Measurements from ENCODE around the gene WDR45B. TPM values are rescaled to one million over a fixed set of nuclear protein-coding genes. Genes with fewer than 3 reads are reported as not detected.

The WDR45B gene
- total RNA-seq, 2 experiments from 2014 or later = 61.7 to 81.9 TPM

- TF ChIP-seq CTCF (conservative IDR thresholded peaks at IDR 0.05; ENCODE audit: low read length) (no peak), EZH2phosphoT487 (IDR thresholded peaks at IDR 0.05; ENCODE audit: borderline replicate concordance, low read depth, low read length) (no peak)
- POLR2A ChIA-PET = no interaction called here
- DNase-seq (ENCODE audit: low spot score) = no peak
- no peak overlapping the region for H2AFZ ChIP-seq (ENCODE audit: low read length)
- CTCF ChIA-PET (ENCODE audit: unreplicated experiment) = no interaction called here
- H3K4me2 ChIP-seq (ENCODE audit: low read length) = no peak overlapping the region
- H3K4me1 ChIP-seq (ENCODE audit: insufficient read depth, low read length, poor library complexity, severe bottlenecking) = peaks cover 4% of the 10 kb centered on the region
- no peaks in the 10 kb centered on the region for H3K36me3 ChIP-seq (ENCODE audit: insufficient read depth, low read length)
- no TSS peak for BruUV-seq (replicated peaks)
- H3K4me3 ChIP-seq (ENCODE audit: low read depth, low read length, poor library complexity, severe bottlenecking) = no peak overlapping the region
- H3K27ac ChIP-seq (ENCODE audit: low read depth, low read length, poor library complexity, severe bottlenecking) = no peak overlapping the region
- no peaks in the 10 kb centered on the region for H3K9me3 ChIP-seq (ENCODE audit: low read length)
- H3K9me2 ChIP-seq (ENCODE audit: insufficient read depth, low read length) = no peaks in the 10 kb centered on the region
- intact Hi-C loops (cut with micrococcal nuclease; ENCODE audit: unreplicated experiment) = no loop called here
- H3K79me2 ChIP-seq (ENCODE audit: insufficient read depth, low read depth, low read length) = no peaks in the 10 kb centered on the region
- H4K20me1 ChIP-seq (ENCODE audit: insufficient read depth, low read length) = no peaks in the 10 kb centered on the region
Observed at GRCh38 chr17:82658331-82658730, 10.1 kb upstream of the WDR45B start.

DNA sequence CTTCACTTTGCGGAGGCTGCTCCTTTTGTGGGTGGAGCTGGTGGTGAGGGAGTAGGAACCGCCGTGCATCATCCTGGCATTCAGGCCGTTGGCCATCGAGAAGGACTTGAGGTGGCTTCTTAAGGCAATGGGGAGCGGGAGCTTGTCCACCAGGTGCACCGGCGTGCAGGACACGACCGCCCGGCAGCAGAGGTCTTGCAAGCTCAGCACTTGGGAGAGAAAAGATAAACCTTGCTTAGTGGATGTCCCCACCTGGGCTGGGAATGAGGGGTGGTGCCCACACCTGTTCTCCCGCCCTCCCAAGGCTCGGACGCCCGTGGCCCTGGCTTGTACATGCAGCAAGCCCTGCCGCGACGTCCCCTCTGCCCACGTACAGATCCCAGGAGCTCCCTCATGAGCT lies 9.7 kb upstream of the WDR45B start:
- BruUV-seq (replicated peaks) = no TSS peak
- Histone ChIP-seq H3K4me3 (ENCODE audit: low read depth, low read length, poor library complexity, severe bottlenecking) (no peak overlapping the region), H3K9me3 (ENCODE audit: low read length) (no peaks in the 10 kb centered on the region), H2AFZ (ENCODE audit: low read length) (no peak overlapping the region), H3K36me3 (ENCODE audit: insufficient read depth, low read length) (no peaks in the 10 kb centered on the region), H3K4me2 (ENCODE audit: low read length) (no peak overlapping the region), H4K20me1 (ENCODE audit: insufficient read depth, low read length) (no peaks in the 10 kb centered on the region), H3K79me2 (ENCODE audit: insufficient read depth, low read depth, low read length) (no peaks in the 10 kb centered on the region), H3K4me1 (ENCODE audit: insufficient read depth, low read length, poor library complexity, severe bottlenecking) (peaks cover 4% of the 10 kb centered on the region), H3K9me2 (ENCODE audit: insufficient read depth, low read length) (no peaks in the 10 kb centered on the region), H3K27ac (ENCODE audit: low read depth, low read length, poor library complexity, severe bottlenecking) (no peak overlapping the region)
- intact Hi-C loops (cut with micrococcal nuclease; ENCODE audit: unreplicated experiment) = no loop called here
- CTCF ChIA-PET (ENCODE audit: unreplicated experiment) = no interaction called here
- TF ChIP-seq CTCF (conservative IDR thresholded peaks at IDR 0.05; ENCODE audit: low read length) (no peak), EZH2phosphoT487 (IDR thresholded peaks at IDR 0.05; ENCODE audit: borderline replicate concordance, low read depth, low read length) (no peak)
- POLR2A ChIA-PET = no interaction called here
- no peak for DNase-seq (ENCODE audit: low spot score)

DNA sequence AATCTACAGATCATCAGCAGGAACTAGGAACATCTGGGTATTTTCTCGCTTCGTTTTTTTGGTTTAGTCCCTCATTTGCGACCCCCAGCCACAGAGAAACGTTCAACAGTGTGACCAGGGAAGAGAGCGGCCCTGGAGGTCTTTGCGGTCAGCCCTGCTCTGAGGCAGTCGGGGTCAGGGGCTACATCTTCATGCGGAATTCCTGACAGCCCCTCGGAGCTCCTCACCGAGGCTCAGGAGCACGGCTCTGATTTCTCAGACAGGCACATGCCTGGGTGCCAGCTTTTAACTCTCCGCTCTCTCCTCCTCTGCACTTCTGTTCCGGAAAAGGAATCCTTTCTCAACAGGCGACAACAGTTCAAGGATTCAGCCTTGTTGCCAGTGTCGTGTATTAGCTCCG lies 8.0 kb upstream of the WDR45B start:
- H4K20me1 ChIP-seq (ENCODE audit: insufficient read depth, low read length) = no peaks in the 10 kb centered on the region
- H3K79me2 ChIP-seq (ENCODE audit: insufficient read depth, low read depth, low read length) = no peaks in the 10 kb centered on the region
- intact Hi-C loops (cut with micrococcal nuclease; ENCODE audit: unreplicated experiment) = no loop called here
- CTCF ChIA-PET (ENCODE audit: unreplicated experiment) = no interaction called here
- no peak for TF ChIP-seq CTCF (conservative IDR thresholded peaks at IDR 0.05; ENCODE audit: low read length)
- TF ChIP-seq EZH2phosphoT487 (IDR thresholded peaks at IDR 0.05; ENCODE audit: borderline replicate concordance, low read depth, low read length) = no peak
- H3K36me3 ChIP-seq (ENCODE audit: insufficient read depth, low read length) = no peaks in the 10 kb centered on the region
- no peak overlapping the region for H2AFZ ChIP-seq (ENCODE audit: low read length)
- no peak overlapping the region for H3K4me3 ChIP-seq (ENCODE audit: low read depth, low read length, poor library complexity, severe bottlenecking)
- POLR2A ChIA-PET = interaction anchor here (0.5 to 1.5 kb wide), 3 partner anchors 10 to 91 kb away, joined by 3 to 4 read pairs (median 3); no protein-coding TSS in a partner anchor
- H3K9me3 ChIP-seq (ENCODE audit: low read length) = no peaks in the 10 kb centered on the region
- DNase-seq (ENCODE audit: low spot score) = no peak
- H3K27ac ChIP-seq (ENCODE audit: low read depth, low read length, poor library complexity, severe bottlenecking) = no peak overlapping the region
- BruUV-seq (replicated peaks) = no TSS peak
- H3K4me2 ChIP-seq (ENCODE audit: low read length) = no peak overlapping the region
- H3K4me1 ChIP-seq (ENCODE audit: insufficient read depth, low read length, poor library complexity, severe bottlenecking) = peaks cover 4% of the 10 kb centered on the region
- no peaks in the 10 kb centered on the region for H3K9me2 ChIP-seq (ENCODE audit: insufficient read depth, low read length)
